Measurements from ENCODE around the gene RHOBTB1.

- TF ChIP-seq POLR2A (IDR thresholded peaks at IDR 0.05) (no peak), CTCF (IDR thresholded peaks at IDR 0.05) (no peak), POLR2AphosphoS5 (IDR thresholded peaks at IDR 0.05; ENCODE audit: insufficient read depth in 1 of 2, low read depth in 1 of 2) (no peak)
These were observed 66.2 kb downstream of the RHOBTB1 start for GRCh38 chr10:60877777-60878120.
